GM18951 (cell line): ENCODE results near the gene RUNDC1.

Experiments
- POLR2A ChIP-seq: IDR thresholded peaks from 4 replicates; pipeline ENCODE4 v1.6.1; 2011; ENCODE audit warnings: mild to moderate bottlenecking; ENCODE audit not compliant: insufficient read length, insufficient read depth; ENCODE audit errors: extremely low read depth
- in situ Hi-C: fragments of 300-500 bp; cut with MboI; formaldehyde crosslinking; loops from one replicate; pipeline ENCODE4 v1.12.0; 2022; ENCODE audit warnings: low sequenced_read_pairs, mixed read lengths, inconsistent platforms; ENCODE audit not compliant: unreplicated experiment

RUNDC1 gene

GRCh38 chr17:43030137-43030767 lies 49.9 kb downstream of the RUNDC1 start:
- TF ChIP-seq POLR2A, result no peak
- in situ Hi-C loops, result loop anchor here (25.0 kb wide), 1 partner anchor 282 kb away; no protein-coding TSS in a partner anchor

GRCh38 chr17:43031666-43032065 lies 51.3 kb downstream of the RUNDC1 start:
- TF ChIP-seq POLR2A, result no peak
- in situ Hi-C loops, result loop anchor here (25.0 kb wide), 1 partner anchor 281 kb away; no protein-coding TSS in a partner anchor

- TF ChIP-seq POLR2A, result no peak
- in situ Hi-C loops, result loop anchor here (25.0 kb wide), 1 partner anchor 278 kb away; no protein-coding TSS in a partner anchor
Observed at GRCh38 chr17:43033948-43034881, 53.9 kb downstream of the RUNDC1 start.

GRCh38 chr17:43034894-43035293 lies 54.5 kb downstream of the RUNDC1 start:
- in situ Hi-C loops, result loop anchor here (25.0 kb wide), 1 partner anchor 277 kb away; no protein-coding TSS in a partner anchor

GRCh38 chr17:43039646-43040045 lies 59.3 kb downstream of the RUNDC1 start:
- in situ Hi-C loops, result loop anchor here (25.0 kb wide), 1 partner anchor 273 kb away; no protein-coding TSS in a partner anchor
- TF ChIP-seq POLR2A, result no peak

More at GRCh38 chr17:43034894-43035293, 54.5 kb downstream of the RUNDC1 start:
- no peak for TF ChIP-seq POLR2A

- in situ Hi-C loops, result loop anchor here (25.0 kb wide), 1 partner anchor 272 kb away; no protein-coding TSS in a partner anchor
- no peak for TF ChIP-seq POLR2A
Observed at GRCh38 chr17:43040655-43041054, 60.3 kb downstream of the RUNDC1 start.

- TF ChIP-seq POLR2A, result no peak
- in situ Hi-C loops, result loop anchor here (25.0 kb wide), 1 partner anchor 270 kb away; no protein-coding TSS in a partner anchor
Observed at GRCh38 chr17:43042025-43042628, 61.8 kb downstream of the RUNDC1 start.
